SK-N-SH (cell line): ENCODE measurements around the gene BCAT1. TPM values are rescaled to one million over a fixed set of nuclear protein-coding genes. Genes with fewer than 3 reads are reported as not detected.

Source experiments
- CTCF ChIA-PET: fragments of 300-600, 350-600 bp; formaldehyde crosslinking; extraction: SDS; loops from one replicate; lab custom pipeline; 2021; lab: Yijun Ruan, JAX
- POLR2A ChIA-PET: fragments of 350-600 bp; sonication (Branson Sonifier 250); formaldehyde crosslinking; extraction: SDS; loops from one replicate; lab custom pipeline; 2020; ENCODE audit warnings: antibody characterized with exemption, inconsistent platforms; lab: Yijun Ruan, JAX
- DNase-seq: peaks from one replicate; pipeline ENCODE4 v3.0.0; 2012
- H2AFZ ChIP-seq: fragments of 200-600 bp; sonication (generic); 2 replicates; pipeline ENCODE4 v1.8.1; 2016; ENCODE audit warnings: antibody characterized with exemption, mild to moderate bottlenecking, low read depth
- H3F3A ChIP-seq: fragments of 200-600 bp; sonication (generic); replicated peaks from 2 replicates; pipeline ENCODE3; 2016; ENCODE audit warnings: antibody characterized with exemption, mild to moderate bottlenecking; ENCODE audit not compliant: insufficient read depth
- H3K27ac ChIP-seq, 2 experiments: fragments of 200-500 bp in 1 of 2; fragments of 200-600 bp in 1 of 2; sonication (Bioruptor generic) in 1 of 2; sonication (generic), shearing (Covaris generic) in 1 of 2; 2 replicates each; pipeline versions ENCODE4 v1.5.1 to v1.6.1; 2014 to 2016; ENCODE audit warnings: low read depth in 2 of 2, inconsistent platforms in 1 of 2, low read length in 1 of 2, mild to moderate bottlenecking in 1 of 2, mixed read lengths in 1 of 2
- H3K27me3 ChIP-seq: fragments of 200-600 bp; sonication (generic), shearing (Covaris generic); 2 replicates; pipeline ENCODE4 v1.6.1; 2016; ENCODE audit warnings: mixed run types; ENCODE audit not compliant: insufficient read depth
- H3K36me3 ChIP-seq, 2 experiments: fragments of 200-500 bp in 1 of 2; fragments of 200-600 bp in 1 of 2; sonication (Bioruptor generic) in 1 of 2; sonication (generic) in 1 of 2; replicated peaks in 1 of 2; 2 replicates each; pipeline versions ENCODE3 to v1.5.1; 2014 to 2016; ENCODE audit warnings: low read length in 1 of 2, mild to moderate bottlenecking in 1 of 2; ENCODE audit not compliant: insufficient read depth in 2 of 2, control insufficient read depth in 1 of 2
- H3K4me1 ChIP-seq, 2 experiments: fragments of 200-500 bp in 1 of 2; fragments of 200-600 bp in 1 of 2; sonication (Bioruptor generic) in 1 of 2; sonication (generic), shearing (Covaris generic) in 1 of 2; 2 replicates each; pipeline versions ENCODE4 v1.5.1 to v1.6.1; 2014 to 2016; ENCODE audit warnings: low read depth in 1 of 2, low read length in 1 of 2, mixed run types in 1 of 2; ENCODE audit not compliant: insufficient read depth in 2 of 2, control insufficient read depth in 1 of 2
- H3K4me2 ChIP-seq: fragments of 200-600 bp; sonication (generic), shearing (Covaris generic); 2 replicates; pipeline ENCODE4 v1.6.1; 2017; ENCODE audit warnings: mixed run types
- H3K4me3 ChIP-seq, 2 experiments: fragments of 200-500 bp in 1 of 2; fragments of 200-600 bp in 1 of 2; sonication (Bioruptor generic) in 1 of 2; sonication (generic), shearing (Covaris generic) in 1 of 2; 2 replicates each; pipeline versions ENCODE4 v1.5.1 to v1.8.1; 2014 to 2016; ENCODE audit warnings: low read depth in 2 of 2, inconsistent platforms in 1 of 2, low read length in 1 of 2, mild to moderate bottlenecking in 1 of 2, mixed read lengths in 1 of 2, moderate library complexity in 1 of 2
- H3K79me2 ChIP-seq: fragments of 200-600 bp; sonication (generic); 2 replicates; pipeline ENCODE4 v1.8.1; 2017; ENCODE audit warnings: mild to moderate bottlenecking; ENCODE audit not compliant: insufficient read depth
- H3K9ac ChIP-seq: fragments of 200-600 bp; sonication (generic); 2 replicates; pipeline ENCODE4 v1.6.1; 2017; ENCODE audit warnings: mixed run types
- H3K9me2 ChIP-seq: fragments of 200-600 bp; sonication (generic); 2 replicates; pipeline ENCODE4 v1.6.1; 2017; ENCODE audit warnings: mixed run types
- H3K9me3 ChIP-seq: fragments of 200-600 bp; sonication (generic); 2 replicates; pipeline ENCODE4 v1.6.1; 2017; ENCODE audit warnings: mixed run types, mild to moderate bottlenecking, moderate library complexity
- H4K20me1 ChIP-seq: fragments of 200-600 bp; sonication (generic); 2 replicates; pipeline ENCODE4 v1.6.1; 2017; ENCODE audit warnings: mild to moderate bottlenecking, mixed run types; ENCODE audit not compliant: insufficient read depth
- CHD2 ChIP-seq: fragments of 150-350 bp; IDR thresholded peaks from 2 replicates; pipeline ENCODE4 v1.6.1; 2018; ENCODE audit warnings: low read length; ENCODE audit not compliant: partially characterized antibody
- FOSL2 ChIP-seq: IDR thresholded peaks from 2 replicates; pipeline ENCODE4 v1.4.0; 2012; ENCODE audit warnings: low read depth, mild to moderate bottlenecking, moderate library complexity, borderline replicate concordance
- GABPA ChIP-seq: IDR thresholded peaks from 2 replicates; pipeline ENCODE4 v1.4.0; 2012; ENCODE audit warnings: low read depth, mild to moderate bottlenecking
- GATA2 ChIP-seq: sonication (generic); formaldehyde crosslinking; IDR thresholded peaks from 2 replicates; pipeline ENCODE4 v1.5.0; 2020; ENCODE audit warnings: mild to moderate bottlenecking, missing genetic modification reagents
- JUND ChIP-seq: IDR thresholded peaks from 2 replicates; pipeline ENCODE4 v1.4.0; 2012
- MEF2A ChIP-seq: IDR thresholded peaks from 2 replicates; pipeline ENCODE4 v1.4.0; 2012; ENCODE audit warnings: low read depth, borderline replicate concordance
- MXI1 ChIP-seq: IDR thresholded peaks from 2 replicates; pipeline ENCODE4 v1.6.1; 2012; ENCODE audit warnings: mild to moderate bottlenecking, low read depth, low read length, improper control_type of control experiment
- RCOR1 ChIP-seq: fragments of 150-350 bp; IDR thresholded peaks from 2 replicates; pipeline ENCODE4 v1.6.1; 2017; ENCODE audit warnings: antibody characterized with exemption, low read length
- RFX5 ChIP-seq: IDR thresholded peaks from 2 replicates; pipeline ENCODE4 v1.6.1; 2012; ENCODE audit warnings: mild to moderate bottlenecking, improper control_type of control experiment, low read length
- SIN3A ChIP-seq: IDR thresholded peaks from 2 replicates; pipeline ENCODE4 v1.6.1; 2012; ENCODE audit warnings: low read depth, mild to moderate bottlenecking, low read length, moderate library complexity, borderline replicate concordance
- TAF1 ChIP-seq: IDR thresholded peaks from 2 replicates; pipeline ENCODE4 v1.6.1; 2012; ENCODE audit warnings: low read depth, mild to moderate bottlenecking, low read length, moderate library complexity, borderline replicate concordance
- TCF12 ChIP-seq: IDR thresholded peaks from 2 replicates; pipeline ENCODE4 v1.4.0; 2012
- TEAD4 ChIP-seq: IDR thresholded peaks from 2 replicates; pipeline ENCODE4 v1.4.0; 2012; ENCODE audit warnings: mild to moderate bottlenecking, borderline replicate concordance; ENCODE audit not compliant: insufficient read depth
- WGBS: methylation state at CpG from one replicate; pipeline ENCODE4 v1.1.6; 2017; ENCODE audit warnings: low lambda C conversion rate; 5-methylcytosine and 5-hydroxymethylcytosine counted together
- polyA plus RNA-seq, 3 experiments: library from polyadenylated mRNA; depleted of rRNA; stranded (reverse); fragments of >200 nt; gene quantifications; 2 replicates each; pipeline ENCODE4 v1.2.3, GENCODE V29; 2012
- TF ChIP-seq, protein P1 (sequence below): fragments of 150-350 bp; IDR thresholded peaks from 2 replicates; pipeline ENCODE4 v1.6.1; 2017; ENCODE audit warnings: antibody characterized with exemption, low read length, low read depth, borderline replicate concordance
- TF ChIP-seq, protein P2 (sequence below): fragments of 150-350 bp; IDR thresholded peaks from 2 replicates; pipeline ENCODE4 v1.6.1; 2016; ENCODE audit warnings: mild to moderate bottlenecking, low read depth, low read length
- TF ChIP-seq, protein P3 (sequence below): IDR thresholded peaks from 2 replicates; pipeline ENCODE4; 2012
- TF ChIP-seq, protein P4 (sequence below): IDR thresholded peaks from 2 replicates; pipeline ENCODE4 v1.4.0; 2012; ENCODE audit warnings: low read depth, borderline replicate concordance
- TF ChIP-seq, protein P5 (sequence below): IDR thresholded peaks from 2 replicates; pipeline ENCODE4 v1.4.0; 2012; ENCODE audit warnings: low read depth
- TF ChIP-seq, protein P6 (sequence below): IDR thresholded peaks from 2 replicates; pipeline ENCODE4 v1.4.0; 2012; ENCODE audit warnings: low read depth, borderline replicate concordance

BCAT1 gene
- polyA plus RNA-seq, 1 of the 3 experiments (the other 2 are of a cell fraction): 7.7 TPM

DNA sequence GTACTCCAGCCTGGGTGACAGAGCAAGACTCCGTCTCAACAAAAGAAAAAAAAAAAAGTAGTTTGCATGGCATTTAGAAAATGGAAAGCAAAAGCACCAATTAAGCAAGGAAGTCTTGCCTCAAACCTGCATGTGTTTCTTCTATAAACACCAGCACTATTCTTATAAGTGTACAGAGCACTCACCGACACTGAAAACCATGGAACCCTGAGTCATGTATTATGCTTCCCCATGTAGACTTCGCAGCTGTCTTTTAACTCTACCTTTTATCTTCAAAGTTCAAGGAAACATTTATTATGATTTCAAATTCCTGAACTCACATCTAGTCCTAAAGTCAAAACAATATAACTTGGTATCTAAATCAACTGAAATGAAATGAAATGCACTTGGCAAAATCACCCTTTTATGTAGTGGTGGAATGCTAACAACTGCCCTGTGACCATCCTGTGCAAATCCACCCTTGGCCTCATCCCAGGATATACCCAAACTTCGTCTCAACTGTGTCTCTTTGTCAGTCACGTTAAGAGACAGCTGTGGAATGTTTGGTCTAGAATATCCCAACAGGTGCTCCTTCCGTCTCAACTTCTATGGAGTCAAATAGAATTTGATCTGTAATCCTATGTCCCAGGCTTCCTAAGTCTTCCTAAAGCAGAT is 4.8 kb downstream of the BCAT1 start (continued):
- TF ChIP-seq, protein P1, sequence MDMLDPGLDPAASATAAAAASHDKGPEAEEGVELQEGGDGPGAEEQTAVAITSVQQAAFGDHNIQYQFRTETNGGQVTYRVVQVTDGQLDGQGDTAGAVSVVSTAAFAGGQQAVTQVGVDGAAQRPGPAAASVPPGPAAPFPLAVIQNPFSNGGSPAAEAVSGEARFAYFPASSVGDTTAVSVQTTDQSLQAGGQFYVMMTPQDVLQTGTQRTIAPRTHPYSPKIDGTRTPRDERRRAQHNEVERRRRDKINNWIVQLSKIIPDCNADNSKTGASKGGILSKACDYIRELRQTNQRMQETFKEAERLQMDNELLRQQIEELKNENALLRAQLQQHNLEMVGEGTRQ: no peak
- TF ChIP-seq, protein P2, sequence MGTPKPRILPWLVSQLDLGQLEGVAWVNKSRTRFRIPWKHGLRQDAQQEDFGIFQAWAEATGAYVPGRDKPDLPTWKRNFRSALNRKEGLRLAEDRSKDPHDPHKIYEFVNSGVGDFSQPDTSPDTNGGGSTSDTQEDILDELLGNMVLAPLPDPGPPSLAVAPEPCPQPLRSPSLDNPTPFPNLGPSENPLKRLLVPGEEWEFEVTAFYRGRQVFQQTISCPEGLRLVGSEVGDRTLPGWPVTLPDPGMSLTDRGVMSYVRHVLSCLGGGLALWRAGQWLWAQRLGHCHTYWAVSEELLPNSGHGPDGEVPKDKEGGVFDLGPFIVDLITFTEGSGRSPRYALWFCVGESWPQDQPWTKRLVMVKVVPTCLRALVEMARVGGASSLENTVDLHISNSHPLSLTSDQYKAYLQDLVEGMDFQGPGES: no peak
- TF ChIP-seq TEAD4 (no peak), GATA2 (CRISPR knock-in tag) (no peak), SIN3A (no peak), TAF1 (no peak), MEF2A (no peak), JUND (no peak)
- TF ChIP-seq, protein P3, sequence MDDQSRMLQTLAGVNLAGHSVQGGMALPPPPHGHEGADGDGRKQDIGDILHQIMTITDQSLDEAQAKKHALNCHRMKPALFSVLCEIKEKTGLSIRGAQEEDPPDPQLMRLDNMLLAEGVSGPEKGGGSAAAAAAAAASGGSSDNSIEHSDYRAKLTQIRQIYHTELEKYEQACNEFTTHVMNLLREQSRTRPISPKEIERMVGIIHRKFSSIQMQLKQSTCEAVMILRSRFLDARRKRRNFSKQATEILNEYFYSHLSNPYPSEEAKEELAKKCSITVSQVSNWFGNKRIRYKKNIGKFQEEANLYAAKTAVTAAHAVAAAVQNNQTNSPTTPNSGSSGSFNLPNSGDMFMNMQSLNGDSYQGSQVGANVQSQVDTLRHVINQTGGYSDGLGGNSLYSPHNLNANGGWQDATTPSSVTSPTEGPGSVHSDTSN: no peak
- TF ChIP-seq, protein P4, sequence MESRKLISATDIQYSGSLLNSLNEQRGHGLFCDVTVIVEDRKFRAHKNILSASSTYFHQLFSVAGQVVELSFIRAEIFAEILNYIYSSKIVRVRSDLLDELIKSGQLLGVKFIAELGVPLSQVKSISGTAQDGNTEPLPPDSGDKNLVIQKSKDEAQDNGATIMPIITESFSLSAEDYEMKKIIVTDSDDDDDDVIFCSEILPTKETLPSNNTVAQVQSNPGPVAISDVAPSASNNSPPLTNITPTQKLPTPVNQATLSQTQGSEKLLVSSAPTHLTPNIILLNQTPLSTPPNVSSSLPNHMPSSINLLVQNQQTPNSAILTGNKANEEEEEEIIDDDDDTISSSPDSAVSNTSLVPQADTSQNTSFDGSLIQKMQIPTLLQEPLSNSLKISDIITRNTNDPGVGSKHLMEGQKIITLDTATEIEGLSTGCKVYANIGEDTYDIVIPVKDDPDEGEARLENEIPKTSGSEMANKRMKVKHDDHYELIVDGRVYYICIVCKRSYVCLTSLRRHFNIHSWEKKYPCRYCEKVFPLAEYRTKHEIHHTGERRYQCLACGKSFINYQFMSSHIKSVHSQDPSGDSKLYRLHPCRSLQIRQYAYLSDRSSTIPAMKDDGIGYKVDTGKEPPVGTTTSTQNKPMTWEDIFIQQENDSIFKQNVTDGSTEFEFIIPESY: no peak
- TF ChIP-seq, protein P5, sequence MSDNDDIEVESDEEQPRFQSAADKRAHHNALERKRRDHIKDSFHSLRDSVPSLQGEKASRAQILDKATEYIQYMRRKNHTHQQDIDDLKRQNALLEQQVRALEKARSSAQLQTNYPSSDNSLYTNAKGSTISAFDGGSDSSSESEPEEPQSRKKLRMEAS: no peak
- TF ChIP-seq, all 33 proteins: peak for 0

DNA sequence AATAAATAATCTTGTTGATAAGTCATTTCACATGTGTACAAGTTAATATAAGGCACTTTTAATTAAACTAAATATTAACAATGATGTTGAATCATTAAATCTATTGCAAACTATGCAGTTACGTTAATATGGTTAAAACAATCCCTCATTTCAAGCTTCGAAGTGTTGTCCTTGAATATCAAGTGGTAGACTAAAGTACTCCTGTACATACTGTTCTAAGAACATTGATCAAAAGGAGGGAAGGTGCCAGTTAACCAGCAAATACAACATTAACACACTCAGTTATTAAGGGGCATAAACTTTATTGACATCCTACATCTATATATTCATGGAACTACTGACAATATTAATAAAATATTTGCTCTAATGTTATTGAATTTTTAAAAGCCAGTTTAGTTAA is 8.7 kb downstream of the BCAT1 start:
- Histone ChIP-seq H3K27me3 (no peaks in the 10 kb centered on the region), H4K20me1 (peaks cover 64% of the 10 kb centered on the region), H3K36me3 (peaks cover 15 to 58% of the 10 kb centered on the region in 2 experiments), H3F3A (peaks cover under 1% of the 10 kb centered on the region), H3K79me2 (peaks cover 100% of the 10 kb centered on the region), H3K4me3 (no peak overlapping the region), H3K9me3 (no peaks in the 10 kb centered on the region), H3K9ac (no peak overlapping the region), H3K4me2 (no peak overlapping the region), H2AFZ (no peak overlapping the region), H3K27ac (no peak overlapping the region), H3K4me1 (peaks cover 5 to 17% of the 10 kb centered on the region in 2 experiments), H3K9me2 (no peaks in the 10 kb centered on the region)
- ChIA-PET POLR2A (no interaction called here), CTCF (interaction anchor here (0.6 kb wide), 1 partner anchor 14 kb away, joined by 3 read pairs; no protein-coding TSS in a partner anchor)
- DNase-seq: no peak
- 94% methylated on average over 2 of the region's 2 CpGs for WGBS
- TF ChIP-seq, protein P1: no peak
- no peak for TF ChIP-seq CHD2
- TF ChIP-seq, protein P4: no peak
- no peak for TF ChIP-seq RFX5
- TF ChIP-seq, protein P6, sequence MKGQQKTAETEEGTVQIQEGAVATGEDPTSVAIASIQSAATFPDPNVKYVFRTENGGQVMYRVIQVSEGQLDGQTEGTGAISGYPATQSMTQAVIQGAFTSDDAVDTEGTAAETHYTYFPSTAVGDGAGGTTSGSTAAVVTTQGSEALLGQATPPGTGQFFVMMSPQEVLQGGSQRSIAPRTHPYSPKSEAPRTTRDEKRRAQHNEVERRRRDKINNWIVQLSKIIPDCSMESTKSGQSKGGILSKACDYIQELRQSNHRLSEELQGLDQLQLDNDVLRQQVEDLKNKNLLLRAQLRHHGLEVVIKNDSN: no peak
- TF ChIP-seq TCF12: no peak
- no peak for TF ChIP-seq MXI1
- no peak for TF ChIP-seq FOSL2
- no peak for TF ChIP-seq RCOR1
- no peak for TF ChIP-seq SIN3A
- no peak for TF ChIP-seq TEAD4
- no peak for TF ChIP-seq GABPA
